Adipose tissue (tissue), 3 donors: ENCODE data around the gene SH3GL3. TPM values are rescaled to one million over a fixed set of nuclear protein-coding genes. Genes with fewer than 3 reads are reported as not detected.

Experiments
- H3K27ac ChIP-seq: one replicate; pipeline ENCODE4 v1.5.1; 2013; ENCODE audit warnings: low read depth, low read length
- WGBS, 3 donors: extraction: QIAGEN DNeasy Blood & Tissue Kit; methylation state at CpG; one replicate each; pipeline ENCODE4 v1.1.7; 2013; 5-methylcytosine and 5-hydroxymethylcytosine counted together
- polyA plus RNA-seq, 3 donors: library from polyadenylated mRNA; stranded (reverse); fragments of 200-250 nt; gene quantifications; one replicate each; pipeline ENCODE4 v1.2.3, GENCODE V29; 2013
- donor health status: healthy with polysubstance abuse.
- donor health status: Bipolar disorder and iron deficiency.
- donor health status: healthy.

The SH3GL3 gene
- polyA plus RNA-seq, 3 donors, result 0.07 to 0.13 TPM; not detected in 1

- 74 to 91% (median 85%) methylated on average over 6 of the region's 6 CpGs for WGBS, 3 donors
- no peak overlapping the region for H3K27ac ChIP-seq
Observed at GRCh38 chr15:83651541-83651940, 204.4 kb downstream of the SH3GL3 start.

GRCh38 chr15:83652626-83653204 lies 205.6 kb downstream of the SH3GL3 start:
- 80 to 87% (median 86%) methylated on average over 5 of the region's 5 CpGs for WGBS, 3 donors
- H3K27ac ChIP-seq, result no peak overlapping the region

GRCh38 chr15:83653288-83653638 lies 206.1 kb downstream of the SH3GL3 start:
- H3K27ac ChIP-seq, result no peak overlapping the region
- 30 to 32% (median 32%) methylated on average over 16 to 18 of the region's 18 CpGs for WGBS, 3 donors

- WGBS, 3 donors, result 0 to 1% (median 1%) methylated on average over 55 to 105 of the region's 105 CpGs
- H3K27ac ChIP-seq, result no peak within 1 kb of the TSS
Observed at GRCh38 chr15:83653639-83654378, 206.7 kb downstream of the SH3GL3 start, which contains the start of gene ADAMTSL3. Gene ADAMTSL3 (plus strand): TSS chr15:83654123. CDS start chr15:83655762, 1,639 bp downstream.

- H3K27ac ChIP-seq, result no peak overlapping the region
- WGBS, 3 donors, result 7 to 12% (median 8%) methylated on average over 66 to 67 of the region's 67 CpGs
Observed at GRCh38 chr15:83654379-83655236, 207.5 kb downstream of the SH3GL3 start.

- WGBS, 3 donors, result 61 to 84% (median 67%) methylated on average over 8 of the region's 8 CpGs
- no peak overlapping the region for H3K27ac ChIP-seq
Observed at GRCh38 chr15:83655237-83655616, 208.1 kb downstream of the SH3GL3 start.

GRCh38 chr15:83656192-83656591 lies 209.1 kb downstream of the SH3GL3 start:
- H3K27ac ChIP-seq, result no peak overlapping the region
- 76 to 86% (median 83%) methylated on average over 5 of the region's 5 CpGs for WGBS, 3 donors

GRCh38 chr15:83656943-83657528 lies 209.9 kb downstream of the SH3GL3 start:
- WGBS, 3 donors, result 74 to 94% (median 93%) methylated on average over 10 of the region's 10 CpGs
- H3K27ac ChIP-seq, result no peak overlapping the region

- no peak overlapping the region for H3K27ac ChIP-seq
Observed at GRCh38 chr15:83657549-83657948, 210.4 kb downstream of the SH3GL3 start.

GRCh38 chr15:83658430-83659416 lies 211.6 kb downstream of the SH3GL3 start:
- no peak overlapping the region for H3K27ac ChIP-seq
- 44 to 61% (median 49%) methylated on average over 10 of the region's 10 CpGs for WGBS, 3 donors

More at GRCh38 chr15:83657549-83657948, 210.4 kb downstream of the SH3GL3 start:
- 85 to 94% (median 93%) methylated on average over 4 of the region's 4 CpGs for WGBS, 3 donors

GRCh38 chr15:83659417-83659812 lies 212.3 kb downstream of the SH3GL3 start:
- H3K27ac ChIP-seq, result no peak overlapping the region
- WGBS, 3 donors, result 63 to 71% (median 67%) methylated on average over 1 of the region's 1 CpG

- WGBS, 3 donors, result 53 to 69% (median 55%) methylated on average over 3 of the region's 3 CpGs
- H3K27ac ChIP-seq, result no peak overlapping the region
Observed at GRCh38 chr15:83665480-83665879, 218.3 kb downstream of the SH3GL3 start.

Other genes with a start within 250 kb of the SH3GL3 start
- 10 to 100 TPM in 2 of 3 donors, 1 to 10 TPM in 1; 3.4 to 34.4 (median 12.2) TPM for gene HDGFL3, start 239.5 kb upstream of the SH3GL3 start, polyA plus RNA-seq
- gene BNC1, start 162.7 kb upstream of the SH3GL3 start, polyA plus RNA-seq, result 1 to 10 TPM in 2 of 3 donors, under 1 TPM in 1; 0.05 to 1.6 (median 1.5) TPM
- 1 to 10 TPM; 2.3 to 7.9 (median 3.7) TPM for gene ADAMTSL3, start 206.8 kb downstream of the SH3GL3 start, polyA plus RNA-seq